HG03196 (cell line): ENCODE data around the gene LPP.

Experiments
- ATAC-seq: cut with Tn5 transposase; IDR thresholded peaks from one replicate; pipeline ENCODE4 v1.9.1; 2021; ENCODE audit not compliant: unreplicated experiment

The LPP gene

GRCh38 chr3:188925376-188925775, 771.4 kb downstream of the LPP start:
- ATAC-seq: no peak

GRCh38 chr3:188926111-188926510, 772.2 kb downstream of the LPP start:
- ATAC-seq: no peak

- no peak for ATAC-seq
Measured at GRCh38 chr3:188926741-188927511, 773.0 kb downstream of the LPP start.

- ATAC-seq: no peak
Measured at GRCh38 chr3:188927971-188928370, 774.0 kb downstream of the LPP start.

- no peak for ATAC-seq
Measured at GRCh38 chr3:188929137-188929536, 775.2 kb downstream of the LPP start.

GRCh38 chr3:188931036-188931435, 777.1 kb downstream of the LPP start:
- ATAC-seq: no peak

- ATAC-seq: no peak
Measured at GRCh38 chr3:188931531-188931930, 777.6 kb downstream of the LPP start.

- no peak for ATAC-seq
Measured at GRCh38 chr3:188934989-188935388, 781.0 kb downstream of the LPP start.

GRCh38 chr3:188936597-188937107, 782.7 kb downstream of the LPP start:
- no peak for ATAC-seq

- no peak for ATAC-seq
Measured at GRCh38 chr3:188937389-188937788, 783.4 kb downstream of the LPP start.

GRCh38 chr3:188938999-188939398, 785.0 kb downstream of the LPP start:
- no peak for ATAC-seq

- ATAC-seq: no peak
Measured at GRCh38 chr3:188939814-188940572, 786.0 kb downstream of the LPP start.
